Smooth muscle cell of the brain vasculature (primary cell): ENCODE results near the gene SSTR5.
"Not testable (repeated sequence)": the region's sequence is repeated elsewhere in the genome, so short reads cannot be mapped to it uniquely, and the experiment has no call there.

Experiments used
- DNase-seq: peaks from one replicate; pipeline ENCODE4 v3.0.0-alpha.2; 2012; ENCODE audit warnings: low read depth, low spot score

The SSTR5 gene

DNA sequence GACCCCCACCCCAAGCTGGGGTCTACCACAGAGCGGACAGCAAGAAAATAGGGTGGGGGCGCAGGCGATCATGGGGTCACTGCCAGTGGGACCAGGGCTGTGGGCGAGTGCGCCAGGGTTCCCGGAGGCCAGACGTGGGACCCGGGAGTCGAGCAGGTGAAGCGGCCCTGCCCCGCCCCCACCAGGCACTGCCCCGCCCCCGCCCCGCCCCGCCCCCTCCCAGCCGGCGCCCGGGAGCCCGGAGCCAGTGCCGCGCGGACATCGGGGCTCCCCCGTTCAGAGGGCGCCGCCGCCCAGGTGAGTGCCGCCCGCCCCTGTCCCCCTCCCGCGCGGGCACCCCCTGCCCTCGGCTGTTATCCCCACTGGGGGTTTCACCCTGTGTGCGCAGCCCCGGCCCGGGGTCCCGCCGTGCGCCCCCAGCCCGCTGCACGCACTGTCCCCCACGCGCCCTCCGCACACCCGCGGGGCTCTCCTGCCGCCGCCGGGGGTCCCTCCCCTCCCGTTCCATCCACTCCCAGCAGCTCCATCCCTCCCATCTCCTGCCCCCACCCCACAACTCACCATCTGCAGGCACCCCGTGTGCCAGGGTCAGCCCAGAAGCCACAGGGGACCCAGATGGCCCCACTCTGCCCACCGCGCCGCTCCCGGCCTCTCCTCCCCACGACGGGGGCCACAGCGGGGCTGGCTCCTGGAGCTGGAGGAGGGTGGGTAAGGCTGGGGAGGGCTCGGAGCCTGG lies at the start of gene SSTR5:
SSTR5 (plus strand) TSS at position 222 of the 736 bp plus-strand sequence. CDS start 6,122 bp downstream, outside the sequence.
- no peak for DNase-seq

DNA sequence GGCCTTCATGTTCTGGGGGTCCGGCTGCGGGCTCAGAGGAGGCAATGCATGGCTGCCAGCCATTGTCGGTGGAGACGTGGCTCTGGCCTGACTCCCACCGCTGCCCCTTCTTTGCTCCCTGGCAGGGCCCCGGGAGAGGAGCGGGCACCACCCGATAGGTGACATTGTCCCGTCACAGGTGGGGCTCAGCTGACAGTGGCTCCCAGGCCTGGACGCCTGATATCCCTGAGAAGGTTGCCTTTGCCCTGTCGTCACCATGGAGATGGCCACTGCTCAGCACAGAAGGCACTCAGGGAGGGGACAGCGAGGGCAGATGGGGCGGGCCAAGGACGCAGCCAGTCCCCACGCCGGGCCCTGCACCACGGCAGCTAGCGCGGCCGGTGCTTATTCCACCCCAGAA lies 48.4 kb upstream of the SSTR5 start:
- DNase-seq, result no peak

DNA sequence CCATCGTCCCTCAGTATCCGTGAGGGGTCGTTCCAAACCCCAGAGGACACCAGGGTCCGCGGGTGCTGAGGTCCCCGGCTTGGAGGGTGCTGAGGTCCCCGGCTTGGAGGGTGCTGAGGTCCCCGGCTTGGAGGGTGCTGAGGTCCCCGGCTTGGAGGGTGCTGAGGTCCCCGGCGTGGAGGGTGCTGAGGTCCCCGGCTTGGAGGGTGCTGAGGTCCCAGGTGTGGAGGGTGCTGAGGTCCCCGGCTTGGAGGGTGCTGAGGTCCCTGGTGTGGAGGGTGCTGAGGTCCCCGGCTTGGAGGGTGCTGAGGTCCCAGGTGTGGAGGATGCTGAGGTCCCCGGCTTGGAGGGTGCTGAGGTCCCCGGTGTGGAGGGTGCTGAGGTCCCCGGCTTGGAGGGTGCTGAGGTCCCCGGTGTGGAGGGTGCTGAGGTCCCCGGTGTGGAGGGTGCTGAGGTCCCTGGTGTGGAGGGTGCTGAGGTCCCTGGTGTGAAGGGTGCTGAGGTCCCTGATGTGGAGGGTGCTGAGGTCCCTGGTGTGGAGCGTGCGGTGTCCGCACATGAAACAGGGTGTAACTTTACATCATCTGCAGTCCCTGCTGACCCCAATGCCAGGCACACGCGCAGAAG lies 47.3 kb upstream of the SSTR5 start:
- DNase-seq, result not testable (repeated sequence)

DNA sequence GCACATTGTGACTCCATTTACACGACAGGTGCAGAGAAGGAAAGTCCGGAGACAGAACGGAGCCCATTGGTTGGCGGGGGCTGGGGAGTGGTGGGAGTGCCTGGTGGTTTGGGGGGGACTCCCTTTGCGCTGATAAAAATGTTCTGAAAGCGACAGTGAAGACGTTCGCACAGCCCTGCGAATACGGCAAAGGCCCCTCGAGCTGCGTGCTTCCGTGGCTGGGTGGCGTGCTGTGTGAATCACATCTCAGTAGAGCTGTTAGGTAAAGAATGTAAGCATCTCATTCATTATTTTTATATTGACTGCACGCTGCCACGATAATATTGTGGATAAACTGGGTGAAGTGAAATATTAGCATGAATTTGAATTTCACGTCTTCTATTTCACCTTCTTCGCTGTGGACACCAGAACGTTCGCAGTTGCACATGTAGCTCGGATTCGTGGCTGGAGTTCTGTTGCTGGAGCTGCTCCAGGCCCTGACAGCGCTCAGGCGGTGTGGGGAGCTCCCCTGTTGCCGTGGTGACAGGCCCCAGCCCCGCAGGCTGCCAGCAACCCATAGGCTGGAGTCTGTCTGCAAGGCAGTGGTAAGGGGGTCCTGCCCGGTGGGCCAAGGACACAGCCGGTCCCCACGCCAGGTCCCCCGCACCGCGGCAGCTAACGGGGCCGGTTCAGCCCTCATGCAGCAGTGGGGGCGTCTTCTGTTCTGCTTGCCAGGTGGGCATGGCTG lies 46.3 kb upstream of the SSTR5 start:
- no peak for DNase-seq

DNA sequence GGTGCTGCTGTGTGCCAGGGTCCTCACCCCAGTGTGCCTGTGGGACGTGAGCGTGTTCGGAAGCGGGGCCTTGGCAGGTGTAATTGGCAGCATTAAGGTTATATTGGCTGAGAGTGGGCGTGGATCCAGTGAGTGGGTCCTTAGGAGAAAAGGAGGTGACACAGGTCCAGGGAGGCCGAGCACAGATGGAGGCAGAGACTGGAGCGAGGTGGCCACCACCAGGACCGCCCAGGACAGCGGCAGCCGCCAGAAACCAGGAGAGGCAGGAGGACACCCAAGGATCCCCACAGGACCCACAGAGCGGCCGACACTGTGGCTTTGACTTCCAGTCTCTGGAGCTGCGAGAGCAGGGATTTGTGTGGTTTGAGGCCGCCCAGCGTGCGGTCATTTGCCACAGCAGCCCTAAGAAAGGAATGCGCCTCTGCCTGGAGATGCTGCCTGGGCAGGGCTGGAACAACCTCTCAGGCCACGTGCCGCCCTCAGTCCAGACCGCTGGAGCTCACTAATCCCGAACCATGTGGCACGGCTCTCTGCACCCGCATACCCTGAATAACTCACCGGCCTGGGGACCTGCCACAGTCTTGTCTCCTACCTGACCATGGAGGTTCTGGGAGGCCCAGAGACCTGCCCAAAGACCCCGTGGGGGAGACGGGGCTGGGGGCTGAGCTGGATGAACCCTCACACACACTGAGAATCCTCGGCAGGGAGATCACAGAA lies 45.6 kb upstream of the SSTR5 start:
- DNase-seq, result no peak

DNA sequence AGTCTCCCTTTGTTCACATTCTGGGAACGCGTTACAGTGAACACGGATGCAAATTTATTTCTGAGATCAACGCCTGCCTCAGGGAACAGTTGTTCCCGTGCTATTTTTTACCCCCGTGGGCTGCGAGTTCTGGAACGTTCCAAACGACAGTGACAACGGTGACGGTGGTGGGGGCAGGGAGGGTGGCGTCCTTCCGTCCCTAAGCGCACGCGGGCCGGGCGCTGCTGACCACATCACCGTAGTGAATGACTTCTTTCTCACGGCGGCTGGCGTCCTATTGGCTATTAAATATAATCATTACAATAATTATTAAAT lies 45.1 kb upstream of the SSTR5 start:
- DNase-seq, result no peak

DNA sequence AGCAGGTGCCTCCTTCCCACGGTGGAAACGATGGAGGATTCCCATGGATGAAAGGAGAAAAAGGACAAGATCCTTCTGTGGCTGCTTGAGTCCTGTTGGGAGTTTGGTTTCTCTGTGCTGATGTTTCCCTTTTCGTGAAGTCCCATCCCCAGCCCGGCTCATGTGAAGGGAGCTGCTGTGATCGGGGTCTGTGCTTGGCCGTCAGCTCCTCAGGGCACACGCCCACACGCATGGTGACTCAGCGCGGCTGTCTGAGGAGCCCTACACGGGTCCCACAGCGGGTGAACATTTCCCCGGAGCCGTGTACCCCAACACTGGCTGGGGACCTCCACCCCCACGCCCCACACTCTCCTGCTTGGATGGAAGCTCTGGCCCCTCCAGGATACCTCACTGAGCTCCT lies 44.5 kb upstream of the SSTR5 start:
- no peak for DNase-seq

DNA sequence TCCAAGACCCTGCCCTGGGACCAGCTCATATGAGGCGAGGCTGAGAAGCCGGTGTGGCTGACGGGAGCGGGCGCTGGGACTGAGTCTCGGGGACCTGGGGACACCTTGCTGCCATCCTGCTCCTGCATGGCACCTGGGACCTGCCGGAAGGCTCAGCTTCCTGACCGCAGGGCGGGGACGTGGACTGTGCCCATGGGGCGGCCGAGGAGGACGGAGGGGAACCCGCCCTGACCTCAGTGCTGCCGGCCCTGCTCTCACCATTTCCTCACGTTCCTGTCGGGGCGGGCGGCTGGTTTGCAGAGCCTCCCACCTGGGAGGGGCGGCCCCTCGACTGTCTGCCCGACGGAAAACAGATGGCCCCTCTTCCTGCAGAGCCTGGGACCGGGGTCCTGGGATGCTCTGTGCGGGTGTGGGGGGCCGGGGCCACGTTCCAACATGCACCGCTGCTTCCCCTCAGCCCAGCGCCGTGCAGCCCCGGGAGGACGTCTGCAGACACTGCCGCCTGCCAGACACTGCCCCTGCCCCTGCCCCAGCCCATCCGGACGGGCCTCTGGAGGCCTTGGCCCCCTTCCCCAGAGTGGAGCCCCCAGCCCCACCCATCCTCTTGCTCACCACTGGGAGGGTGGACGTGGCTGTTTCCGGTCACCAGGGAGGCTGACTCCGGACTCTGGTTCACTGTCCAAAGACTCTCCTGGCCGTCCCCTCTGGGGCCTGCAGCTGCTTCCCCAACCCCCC lies 43.9 kb upstream of the SSTR5 start:
- no peak for DNase-seq

DNA sequence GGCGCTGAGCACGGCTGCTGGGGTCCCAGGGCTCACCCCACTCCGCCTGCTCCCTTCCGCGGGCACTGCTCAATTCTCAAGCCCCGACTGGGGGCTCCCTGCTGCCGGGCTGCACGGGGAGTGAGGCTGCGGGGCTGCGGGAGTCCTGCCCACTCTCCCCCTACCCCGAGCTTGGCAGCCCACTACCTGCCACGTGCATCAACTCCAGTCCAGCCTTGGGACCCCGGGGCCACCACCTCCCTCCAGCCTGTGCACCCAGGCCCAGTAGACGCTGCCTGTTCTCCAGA lies 43.3 kb upstream of the SSTR5 start:
- no peak for DNase-seq

DNA sequence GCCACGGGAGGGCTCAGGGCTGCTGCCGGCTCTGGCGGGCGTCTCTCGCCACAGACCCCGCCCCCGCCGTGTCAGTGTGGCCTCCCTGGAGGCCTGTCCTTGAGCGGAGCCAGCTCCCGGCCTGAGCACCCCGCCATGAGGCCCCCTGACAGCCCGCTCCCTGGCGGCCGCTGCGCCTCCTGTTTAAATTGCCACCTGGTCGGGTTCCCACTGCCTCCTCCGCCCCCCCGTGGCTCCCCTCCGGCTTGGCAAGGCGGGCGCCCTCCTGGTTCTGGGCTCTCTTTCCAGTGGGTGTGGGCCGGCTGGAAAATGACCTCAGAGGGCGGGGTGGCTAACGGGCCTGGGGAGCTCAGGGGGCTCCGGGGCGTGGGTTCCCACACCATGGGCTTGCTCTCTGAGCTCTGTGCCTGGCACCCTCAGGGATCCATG lies 42.1 kb upstream of the SSTR5 start:
- no peak for DNase-seq

DNA sequence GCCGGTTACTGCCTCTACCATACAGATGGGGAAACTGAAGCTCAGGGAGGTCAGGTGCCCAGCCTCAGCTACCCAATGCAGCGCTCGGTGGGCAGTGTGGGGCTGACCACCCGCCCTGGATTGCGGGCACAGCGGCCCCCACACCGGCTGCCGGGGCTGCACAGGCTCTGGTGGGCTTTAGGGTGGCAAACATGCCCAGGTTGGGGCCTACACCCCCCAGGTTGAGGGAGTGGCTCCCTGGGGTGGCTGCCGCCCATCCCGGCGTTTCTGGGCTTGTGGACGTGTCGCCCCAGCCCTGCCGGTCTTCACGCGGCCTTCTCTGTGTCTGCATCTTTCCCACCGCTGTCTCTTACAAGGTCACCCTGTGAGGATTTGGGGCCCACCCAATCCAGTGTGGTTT lies 40.9 kb upstream of the SSTR5 start:
- DNase-seq, result no peak

DNA sequence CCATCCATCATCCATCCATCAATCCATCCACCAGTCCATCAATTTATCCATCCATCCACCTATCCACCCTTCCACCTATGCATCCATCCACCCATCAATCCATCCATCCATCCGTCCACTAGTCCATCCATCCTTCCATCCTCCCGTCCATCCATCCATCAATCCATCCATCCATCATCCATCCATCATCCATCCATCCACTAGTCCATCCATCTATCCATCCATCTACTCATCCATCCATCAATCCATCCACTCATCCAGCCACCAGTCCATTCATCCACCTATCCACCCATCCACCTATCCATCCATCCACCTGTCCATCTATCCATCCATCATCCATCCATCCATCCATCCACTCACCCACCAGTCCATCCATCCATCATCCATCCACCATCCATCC lies 39.9 kb upstream of the SSTR5 start:
- no peak for DNase-seq

DNA sequence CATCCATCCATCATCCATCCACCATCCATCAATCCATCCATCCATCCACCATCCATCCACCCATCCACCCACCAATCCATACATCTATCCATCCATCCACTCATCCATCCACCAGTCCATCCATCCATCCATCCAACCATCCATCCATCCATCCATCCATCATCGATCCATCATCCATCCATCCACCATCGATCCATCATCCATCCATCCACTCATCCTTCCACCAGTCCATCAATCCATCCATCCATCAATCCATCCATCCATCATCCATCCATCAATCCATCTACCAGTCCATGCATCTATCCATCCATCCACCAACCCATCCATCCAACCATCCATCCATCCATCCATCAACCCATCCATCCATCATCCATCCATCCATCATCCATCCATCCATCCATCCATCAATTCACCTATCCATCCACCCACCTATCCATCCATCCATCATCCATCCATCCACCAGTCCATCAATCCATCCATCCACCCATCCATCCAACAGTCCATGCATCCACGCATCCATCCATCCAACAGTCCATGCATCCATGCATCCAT lies 39.3 kb upstream of the SSTR5 start:
- no peak for DNase-seq

DNA sequence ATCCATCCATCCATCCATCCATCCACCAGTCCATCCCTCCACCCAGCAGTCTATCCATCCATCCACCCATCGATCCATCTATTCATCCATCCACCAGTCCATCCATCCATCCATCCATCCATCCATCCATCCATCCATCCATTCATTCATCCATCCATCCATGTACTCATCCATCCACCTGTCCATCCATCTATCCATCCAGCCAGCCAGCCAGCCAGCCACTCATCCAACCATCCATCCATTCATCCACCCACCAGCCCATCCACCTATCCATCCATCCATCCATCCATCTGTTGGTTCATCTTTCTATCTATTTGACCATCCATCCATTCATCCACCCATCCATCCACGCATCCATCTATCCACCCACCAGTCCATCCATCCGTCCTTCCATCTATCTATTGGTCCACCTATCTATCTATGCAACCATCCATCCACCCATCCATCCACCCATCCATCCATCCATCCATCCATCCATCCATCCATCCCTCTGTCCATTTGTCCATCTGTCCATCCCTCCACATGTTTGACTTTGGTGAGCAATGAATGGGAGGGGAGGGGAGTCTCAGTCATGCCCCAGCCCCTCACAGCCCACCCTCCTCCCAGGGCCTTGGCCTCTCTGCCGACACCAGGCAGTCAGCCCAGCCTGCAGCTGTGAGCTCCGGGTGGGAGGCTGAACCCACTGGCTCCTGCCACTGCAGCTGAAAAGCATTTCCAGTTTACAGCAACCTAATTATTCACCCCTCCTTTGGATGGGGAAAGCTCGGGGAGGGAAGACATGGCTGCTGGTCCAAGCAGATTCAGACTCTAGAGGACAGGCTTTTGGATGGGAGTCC lies 38.1 kb upstream of the SSTR5 start:
- no peak for DNase-seq

DNA sequence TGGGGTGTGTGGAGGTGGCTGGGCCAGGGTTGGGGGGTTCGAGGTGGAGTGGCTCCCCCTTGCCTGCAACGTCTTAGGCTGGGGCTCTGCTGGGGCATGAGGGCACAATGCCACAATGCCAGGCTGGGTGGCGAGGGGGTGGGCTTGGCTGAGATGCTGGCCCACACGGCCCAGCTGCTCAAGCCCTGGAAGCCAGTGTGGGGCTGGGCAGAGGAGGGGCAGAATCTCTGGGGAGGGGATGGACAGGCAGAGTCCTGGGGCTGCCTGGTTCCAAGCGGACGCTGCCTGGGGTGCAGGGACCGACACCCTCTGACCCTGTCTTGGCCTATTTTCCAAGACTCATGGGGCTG lies 37.5 kb upstream of the SSTR5 start:
- DNase-seq, result no peak

DNA sequence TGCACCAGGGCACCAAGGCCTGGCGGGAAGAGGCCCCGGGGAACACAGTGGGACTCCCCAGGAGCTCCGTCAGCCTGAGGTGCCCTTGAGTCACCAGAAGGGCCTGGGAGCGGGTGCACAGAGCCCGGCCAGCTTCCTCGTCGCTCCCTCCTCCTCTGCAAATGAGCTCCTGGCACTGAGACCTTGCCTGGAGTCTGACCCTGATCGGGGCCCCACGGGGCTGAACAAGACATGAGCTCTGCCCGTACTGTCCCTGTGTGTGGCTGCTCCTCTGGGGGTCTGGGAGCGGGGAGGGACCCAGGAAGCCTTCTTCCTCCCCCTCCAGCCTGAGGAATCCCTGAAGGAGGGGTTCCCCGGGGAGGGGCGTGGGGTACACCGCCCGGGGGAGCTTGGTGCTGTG lies 36.4 kb upstream of the SSTR5 start:
- DNase-seq, result no peak

DNA sequence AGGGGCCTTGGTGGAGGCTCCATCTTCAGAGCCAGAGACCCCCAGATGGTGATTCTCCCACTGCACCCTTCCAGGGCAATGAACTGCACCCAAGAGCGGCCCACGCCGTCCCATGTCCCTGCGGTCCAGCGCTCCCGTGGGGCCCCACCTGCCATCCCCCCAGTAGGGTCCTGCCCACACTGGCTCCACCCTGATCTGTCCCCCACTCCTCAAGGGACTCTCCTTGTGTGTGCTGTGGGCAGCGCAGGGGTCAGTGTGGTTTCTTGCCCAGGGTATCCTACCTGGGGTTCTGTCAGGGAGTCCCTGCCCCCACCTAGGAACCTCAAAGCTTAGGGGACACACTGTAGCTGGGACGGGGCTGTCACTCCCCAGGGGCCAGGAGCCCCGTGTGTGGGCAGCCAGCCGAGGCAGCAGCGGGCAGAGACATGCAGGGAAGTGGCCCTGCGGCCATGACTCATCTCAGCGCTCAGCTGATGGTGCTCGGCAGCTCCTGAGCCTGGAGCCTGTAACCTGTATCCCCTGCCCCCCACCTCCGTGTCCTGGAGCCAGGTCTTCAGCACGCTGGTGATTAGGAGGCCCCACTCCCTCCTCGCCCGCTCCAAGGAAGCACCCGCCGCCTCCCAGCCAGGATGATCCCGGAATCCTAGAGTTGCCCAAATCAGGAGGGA lies 35.7 kb upstream of the SSTR5 start:
- DNase-seq, result no peak

DNA sequence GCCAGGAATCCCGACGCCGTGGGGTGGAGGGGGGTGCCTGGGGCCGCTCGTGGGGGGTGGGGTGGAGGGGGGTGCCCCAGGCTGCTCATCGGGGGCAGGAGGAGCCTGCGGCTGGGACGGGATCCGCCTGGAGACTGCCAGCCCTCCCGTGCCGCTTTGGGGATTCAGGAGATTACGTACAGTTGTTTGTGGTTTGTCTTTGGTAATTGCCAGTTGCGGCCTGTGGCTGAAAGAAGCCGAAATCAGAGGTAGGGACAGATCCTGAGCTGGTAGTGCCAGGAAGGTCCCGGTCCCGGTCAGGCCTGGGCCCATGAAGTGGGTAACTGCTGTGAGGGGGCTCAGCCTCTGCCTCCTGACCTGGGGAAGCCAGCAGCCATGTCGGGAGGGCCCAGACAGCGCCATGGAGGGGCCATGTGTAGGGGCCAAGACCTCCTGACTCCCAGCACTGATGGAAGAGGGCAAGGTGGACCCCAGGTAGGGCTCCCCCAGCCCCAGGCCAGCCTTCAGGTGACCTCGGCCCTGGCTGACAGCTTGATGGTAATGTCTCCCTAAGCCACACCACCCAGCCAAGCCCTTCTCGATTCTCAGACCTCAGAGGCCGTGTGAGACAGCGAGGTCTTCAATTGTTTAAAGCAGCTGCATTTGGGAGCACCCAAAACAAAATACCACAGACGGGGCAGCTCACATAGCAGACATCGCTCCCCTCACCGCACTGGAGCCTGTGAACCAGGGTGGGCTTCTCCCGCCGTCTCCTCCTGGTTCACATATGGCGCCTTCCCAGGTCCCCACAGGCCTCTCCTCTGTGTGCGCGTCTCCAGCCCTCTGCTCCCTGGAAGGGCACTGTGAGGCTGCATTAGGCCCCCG lies 34.9 kb upstream of the SSTR5 start:
- no peak for DNase-seq

DNA sequence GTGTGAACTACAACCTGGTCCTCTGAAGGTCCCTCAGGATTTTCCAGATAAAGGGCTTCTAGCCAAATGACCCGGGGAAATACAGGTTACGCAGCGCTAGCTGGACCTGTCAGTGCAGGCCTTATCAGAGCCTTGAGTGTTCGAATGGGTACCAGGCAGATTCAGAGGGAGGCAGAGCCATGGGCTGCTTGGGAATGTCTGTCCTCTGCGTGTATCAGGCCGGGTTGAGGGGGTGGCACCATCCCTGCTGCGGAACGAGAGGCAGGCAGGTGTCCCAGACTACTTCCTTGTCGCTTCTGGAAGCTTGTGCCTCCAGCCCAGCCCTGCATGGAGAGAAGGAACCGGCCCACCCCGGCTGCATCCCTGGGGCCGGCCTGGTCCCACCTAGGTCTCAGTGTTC lies 33.6 kb upstream of the SSTR5 start:
- no peak for DNase-seq
